ENCODE data around the gene TXN2. TPM values are rescaled to one million over a fixed set of nuclear protein-coding genes. Genes with fewer than 3 reads are reported as not detected.
"Not testable (repeated sequence)": the region's sequence is repeated elsewhere in the genome, so short reads cannot be mapped to it uniquely, and the experiment has no call there.

The TXN2 gene
- total RNA-seq, 4 donors from 2014 or later = 75.7 to 116 (median 92.9) TPM

DNA sequence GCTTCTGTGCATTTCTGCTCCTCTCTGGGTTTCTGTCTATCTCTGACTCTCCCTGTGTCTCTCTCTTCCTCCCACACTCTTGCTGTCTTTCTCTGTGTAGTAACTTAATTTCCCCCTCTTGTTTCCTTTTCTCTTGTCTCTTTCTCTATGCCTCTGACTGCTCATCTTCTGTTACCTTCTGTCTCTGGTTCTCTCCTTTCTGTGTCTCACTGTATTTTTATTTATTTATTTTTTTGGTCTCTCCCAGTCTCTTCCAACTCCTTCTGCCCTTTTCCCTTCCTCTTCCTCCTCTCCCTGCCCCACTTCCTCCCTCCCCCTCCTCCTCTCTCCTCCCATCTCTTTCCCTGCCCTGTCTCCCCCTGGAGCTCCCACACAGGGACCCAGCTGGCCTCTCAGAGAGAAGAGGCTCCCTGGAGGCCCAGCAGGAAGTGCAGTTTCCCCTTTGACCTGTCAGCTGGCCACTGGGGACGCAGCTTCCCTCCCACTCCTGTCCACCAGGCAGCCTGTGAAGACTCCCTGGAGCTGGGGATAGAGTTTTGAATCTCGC, 55.4 kb downstream of the TXN2 start:
- Histone ChIP-seq H3K4me1 (peaks cover 0 to 29% (median 0%) of the 10 kb centered on the region in 4 donors), H3K27me3 (no peaks in the 10 kb centered on the region), H3K36me3 (no peaks in the 10 kb centered on the region), H3K27ac (peak overlapping the region in 2 of 4 donors; percentile 5 to 42), H3K4me3 (no peak overlapping the region), H3K9me3 (no peaks in the 10 kb centered on the region)
- no peak for TF ChIP-seq POLR2A (IDR thresholded peaks at IDR 0.05)
- TF ChIP-seq CTCF (IDR thresholded peaks at IDR 0.05) = peak in 2 of 6 experiments; percentile 27 to 28
- no peak for DNase-seq

- TF ChIP-seq CTCF (IDR thresholded peaks at IDR 0.05) (no peak), POLR2A (IDR thresholded peaks at IDR 0.05) (no peak)
- H3K4me3 ChIP-seq = no peak overlapping the region
- no peak for DNase-seq
- no peaks in the 10 kb centered on the region for H3K36me3 ChIP-seq
- H3K4me1 ChIP-seq = peaks cover 0 to 38% (median 0%) of the 10 kb centered on the region in 4 donors
- no peaks in the 10 kb centered on the region for H3K27me3 ChIP-seq
- H3K27ac ChIP-seq = no peak overlapping the region
- no peaks in the 10 kb centered on the region for H3K9me3 ChIP-seq
These were observed 56.4 kb downstream of the TXN2 start for GRCh38 chr22:36424901-36425579.

DNA sequence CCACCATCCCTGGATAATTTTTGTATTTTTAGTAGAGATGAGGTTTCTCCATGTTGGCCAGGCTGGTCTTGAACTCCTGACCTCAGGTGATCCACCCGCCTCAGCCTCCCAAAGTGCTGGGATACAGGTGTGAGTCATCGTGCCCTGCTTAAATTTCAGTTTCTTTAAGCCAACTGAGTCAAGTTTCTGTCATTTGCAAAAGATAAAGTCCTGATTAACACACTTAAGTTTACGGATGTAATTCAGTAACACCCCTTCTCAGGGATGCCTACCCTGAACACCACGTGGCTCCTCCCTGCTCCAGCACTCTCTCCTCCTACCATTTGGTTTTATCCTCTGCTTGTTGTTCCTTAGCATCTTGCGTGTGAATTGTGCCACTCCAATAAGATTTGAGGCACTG, 57.0 kb downstream of the TXN2 start:
- not testable (repeated sequence) for H3K27ac ChIP-seq, H3K4me3 ChIP-seq, H3K36me3 ChIP-seq, H3K9me3 ChIP-seq, DNase-seq, H3K27me3 ChIP-seq
- H3K4me1 ChIP-seq = peaks cover 0 to 44% (median under 1%) of the 10 kb centered on the region in 4 donors

- H3K27ac ChIP-seq = peak overlapping the region in 2 of 4 donors; percentile 60 to 66
- no peak for TF ChIP-seq CTCF (IDR thresholded peaks at IDR 0.05)
- no peak for TF ChIP-seq POLR2A (IDR thresholded peaks at IDR 0.05)
- no peak for DNase-seq
- H3K4me1 ChIP-seq = peaks cover 0 to 51% (median 3%) of the 10 kb centered on the region in 4 donors
- H3K4me3 ChIP-seq = no peak overlapping the region
- no peaks in the 10 kb centered on the region for H3K36me3 ChIP-seq
- no peaks in the 10 kb centered on the region for H3K9me3 ChIP-seq
- no peaks in the 10 kb centered on the region for H3K27me3 ChIP-seq
These were observed 57.7 kb downstream of the TXN2 start for GRCh38 chr22:36423461-36424404.

GRCh38 chr22:36422287-36423014, 59.0 kb downstream of the TXN2 start:
- no peaks in the 10 kb centered on the region for H3K9me3 ChIP-seq
- TF ChIP-seq POLR2A (IDR thresholded peaks at IDR 0.05) (no peak), CTCF (IDR thresholded peaks at IDR 0.05) (no peak)
- H3K4me1 ChIP-seq = peaks cover 0 to 56% (median 4%) of the 10 kb centered on the region in 4 donors
- peak overlapping the region in 1 of 4 donors; percentile 50 for H3K27ac ChIP-seq
- no peak for DNase-seq
- H3K4me3 ChIP-seq = no peak overlapping the region
- H3K27me3 ChIP-seq = no peaks in the 10 kb centered on the region
- H3K36me3 ChIP-seq = no peaks in the 10 kb centered on the region

Data from Peyer's patch (tissue), 4 donors.